ENCODE data around the gene SOX14. TPM values are rescaled to one million over a fixed set of nuclear protein-coding genes. Genes with fewer than 3 reads are reported as not detected.

Gene SOX14
- polyA plus RNA-seq, 2 donors = 0.10 TPM; not detected in 1

Other genes with a start within 250 kb of the SOX14 start
- under 1 TPM; 0.05 to 0.61 TPM for gene CLDN18, start 245.8 kb downstream of the SOX14 start, polyA plus RNA-seq

Data from esophagus (tissue), 2 donors.